ENCODE results near the gene ATPAF1.
A peak's percentile ranks its signal among the peaks of the same experiment; 100 is the strongest.
"Not testable (repeated sequence)": the region's sequence is repeated elsewhere in the genome, so short reads cannot be mapped to it uniquely, and the experiment has no call there.

The ATPAF1 gene

GRCh38 chr1:46694676-46695075 lies 26.5 kb upstream of the ATPAF1 start:
- not testable (repeated sequence) for H2AK5ac ChIP-seq (ENCODE audit: low read length); H3K79me1 ChIP-seq (ENCODE audit: low read length); H3K18ac ChIP-seq (ENCODE audit: low read length); H3K14ac ChIP-seq (ENCODE audit: low read length); H2BK120ac ChIP-seq (ENCODE audit: insufficient read depth, low read length, poor library complexity); H3K9me3 ChIP-seq (ENCODE audit: insufficient read depth, low read depth, low read length); DNase-seq; H2AFZ ChIP-seq (ENCODE audit: insufficient read depth, low read length, poor library complexity); H3K4me2 ChIP-seq (ENCODE audit: low read length); H3K79me2 ChIP-seq (ENCODE audit: control insufficient read depth, insufficient read depth, low read length, poor library complexity); H3K4me1 ChIP-seq (ENCODE audit: control insufficient read depth in 1 of 2, insufficient read depth in 2 of 2, low read length in 2 of 2); H4K12ac ChIP-seq (ENCODE audit: low read depth, low read length); H2BK12ac ChIP-seq (ENCODE audit: low read length); H3K9ac ChIP-seq (ENCODE audit: low read length); H3K23ac ChIP-seq (ENCODE audit: low read length); H3K4ac ChIP-seq (ENCODE audit: low read depth, low read length); H3K4me3 ChIP-seq (ENCODE audit: low read depth, low read length); H3K27me3 ChIP-seq (ENCODE audit: insufficient read depth, low read length); H4K8ac ChIP-seq (ENCODE audit: low read depth, low read length); H2BK5ac ChIP-seq (ENCODE audit: low read depth, low read length, poor library complexity); H4K91ac ChIP-seq (ENCODE audit: low read depth, low read length); H3K27ac ChIP-seq (ENCODE audit: low read depth, low read length)
- peaks cover 6 to 26% of the 10 kb centered on the region in 2 experiments for H3K36me3 ChIP-seq (ENCODE audit: control insufficient read depth in 1 of 2, insufficient read depth in 2 of 2, low read length in 2 of 2)
- no CpG with 5 or more reads among the region's 4 CpGs for WGBS (ENCODE audit: extremely low coverage, insufficient coverage, insufficient read length)

DNA sequence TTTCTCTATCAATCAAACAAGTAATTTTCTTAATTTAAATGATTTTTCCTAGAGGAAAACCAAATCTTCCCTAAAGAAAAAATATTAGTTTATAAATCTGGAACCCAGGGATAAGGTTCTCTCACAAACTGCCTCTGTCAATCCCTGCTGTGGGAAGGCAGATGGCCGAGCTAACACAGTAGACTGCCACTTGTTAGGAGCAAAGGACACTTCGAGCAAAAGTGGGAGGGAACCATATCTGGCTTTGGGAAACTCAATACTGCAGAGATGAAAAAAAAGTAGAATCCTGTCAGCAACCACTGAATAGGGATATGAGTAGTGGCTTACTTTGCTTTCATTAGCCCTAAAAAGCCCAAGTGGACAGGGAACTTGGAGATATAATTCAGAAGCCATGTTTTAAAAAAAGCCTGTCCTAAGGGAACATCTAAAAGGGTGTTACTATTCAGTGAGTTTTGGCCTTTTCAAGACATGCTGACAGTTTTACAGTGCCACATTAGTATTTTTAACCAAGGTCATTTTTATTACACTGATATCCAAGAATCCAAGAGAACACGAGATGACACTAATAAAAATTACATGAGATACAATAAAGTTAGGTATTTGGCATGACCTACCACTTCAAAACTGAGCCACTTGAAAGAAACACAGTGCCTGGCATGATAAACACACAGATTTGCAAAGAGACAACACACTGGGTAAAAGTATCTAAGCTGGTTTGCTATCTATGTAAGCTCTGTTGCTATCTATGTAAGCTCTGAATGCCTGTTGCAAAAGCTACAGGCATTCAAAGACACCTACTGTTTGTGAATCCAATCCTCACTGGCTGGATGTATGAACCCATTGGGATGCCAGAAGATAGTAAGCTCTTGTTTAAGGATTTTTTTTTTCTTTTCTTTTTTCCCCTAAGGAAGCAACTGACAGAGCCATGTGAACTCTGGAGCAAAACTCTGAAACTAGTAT lies 24.9 kb upstream of the ATPAF1 start:
- H3K36me3 ChIP-seq (ENCODE audit: control insufficient read depth in 1 of 2, insufficient read depth in 2 of 2, low read length in 2 of 2), result peaks cover 8 to 37% of the 10 kb centered on the region in 2 experiments
- H2BK12ac ChIP-seq (ENCODE audit: low read length), result no peak overlapping the region
- H3K79me1 ChIP-seq (ENCODE audit: low read length), result no peaks in the 10 kb centered on the region
- H3K4ac ChIP-seq (ENCODE audit: low read depth, low read length), result no peak overlapping the region
- H4K12ac ChIP-seq (ENCODE audit: low read depth, low read length), result no peak overlapping the region
- H2AK5ac ChIP-seq (ENCODE audit: low read length), result no peak overlapping the region
- H4K8ac ChIP-seq (ENCODE audit: low read depth, low read length), result no peak overlapping the region
- H3K27me3 ChIP-seq (ENCODE audit: insufficient read depth, low read length), result no peaks in the 10 kb centered on the region
- no peak overlapping the region for H3K27ac ChIP-seq (ENCODE audit: low read depth, low read length)
- no peaks in the 10 kb centered on the region for H3K9me3 ChIP-seq (ENCODE audit: insufficient read depth, low read depth, low read length)
- no peaks in the 10 kb centered on the region for H3K79me2 ChIP-seq (ENCODE audit: control insufficient read depth, insufficient read depth, low read length, poor library complexity)
- H3K18ac ChIP-seq (ENCODE audit: low read length), result no peak overlapping the region
- no peak for DNase-seq
- H3K4me2 ChIP-seq (ENCODE audit: low read length), result no peak overlapping the region
- H2BK5ac ChIP-seq (ENCODE audit: low read depth, low read length, poor library complexity), result no peak overlapping the region
- no peak overlapping the region for H3K23ac ChIP-seq (ENCODE audit: low read length)
- no peak overlapping the region for H4K91ac ChIP-seq (ENCODE audit: low read depth, low read length)
- H2BK120ac ChIP-seq (ENCODE audit: insufficient read depth, low read length, poor library complexity), result no peak overlapping the region
- no peak overlapping the region for H3K9ac ChIP-seq (ENCODE audit: low read length)
- peaks cover 0 to 3% of the 10 kb centered on the region in 2 experiments for H3K4me1 ChIP-seq (ENCODE audit: control insufficient read depth in 1 of 2, insufficient read depth in 2 of 2, low read length in 2 of 2)
- H3K14ac ChIP-seq (ENCODE audit: low read length), result no peak overlapping the region
- no peak overlapping the region for H2AFZ ChIP-seq (ENCODE audit: insufficient read depth, low read length, poor library complexity)
- no peak overlapping the region for H3K4me3 ChIP-seq (ENCODE audit: low read depth, low read length)
- no CpG with 5 or more reads among the region's 3 CpGs for WGBS (ENCODE audit: extremely low coverage, insufficient coverage, insufficient read length)

DNA sequence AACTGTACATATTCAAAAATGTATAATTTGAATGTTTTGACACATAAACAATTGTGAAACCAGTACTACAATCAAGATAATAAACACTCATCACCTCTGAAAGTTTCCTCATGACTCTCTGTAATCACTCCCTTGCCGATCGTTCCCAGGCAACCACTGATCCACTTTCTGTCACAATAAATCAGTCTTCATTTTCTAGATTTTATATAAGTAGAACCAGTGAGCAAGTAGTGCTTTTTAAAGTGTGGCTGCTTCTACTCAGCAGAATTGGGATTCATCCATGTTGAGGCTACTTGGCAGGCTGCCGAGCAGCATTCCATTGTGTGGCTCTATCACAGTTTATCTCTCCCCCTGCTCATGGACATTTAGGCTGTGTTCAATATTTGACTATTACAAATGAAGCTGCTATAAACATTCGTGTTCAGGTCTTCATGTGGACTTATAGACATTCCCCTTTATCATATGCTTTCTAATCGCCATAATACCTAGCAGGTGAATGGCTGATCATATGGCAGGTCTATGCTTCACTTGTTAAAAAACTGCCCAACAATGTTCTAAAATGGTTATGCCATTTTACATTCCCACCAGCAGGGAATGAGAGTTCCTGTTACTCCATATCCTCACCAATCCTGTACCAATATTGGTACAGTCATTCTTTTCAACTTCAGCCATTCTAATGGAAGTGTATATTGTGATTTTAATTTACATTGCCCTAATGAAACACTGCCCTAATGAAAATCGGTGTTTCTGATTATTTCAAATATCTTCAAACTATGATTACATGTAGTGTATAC lies 24.0 kb upstream of the ATPAF1 start:
- peak in 1 of 2 donors; percentile 44 for DNase-seq
- no peak overlapping the region for H3K14ac ChIP-seq (ENCODE audit: low read length)
- no peak overlapping the region for H4K91ac ChIP-seq (ENCODE audit: low read depth, low read length)
- no peak overlapping the region for H4K12ac ChIP-seq (ENCODE audit: low read depth, low read length)
- H3K4me1 ChIP-seq (ENCODE audit: control insufficient read depth in 1 of 2, insufficient read depth in 2 of 2, low read length in 2 of 2), result peaks cover 0 to 3% of the 10 kb centered on the region in 2 experiments
- WGBS (ENCODE audit: extremely low coverage, insufficient coverage, insufficient read length), result no CpG with 5 or more reads among the region's 6 CpGs
- H3K79me1 ChIP-seq (ENCODE audit: low read length), result no peaks in the 10 kb centered on the region
- H3K23ac ChIP-seq (ENCODE audit: low read length), result no peak overlapping the region
- H3K4me2 ChIP-seq (ENCODE audit: low read length), result no peak overlapping the region
- no peak overlapping the region for H2AFZ ChIP-seq (ENCODE audit: insufficient read depth, low read length, poor library complexity)
- H3K36me3 ChIP-seq (ENCODE audit: control insufficient read depth in 1 of 2, insufficient read depth in 2 of 2, low read length in 2 of 2), result peaks cover 10 to 40% of the 10 kb centered on the region in 2 experiments
- H2BK12ac ChIP-seq (ENCODE audit: low read length), result no peak overlapping the region
- H3K27me3 ChIP-seq (ENCODE audit: insufficient read depth, low read length), result no peaks in the 10 kb centered on the region
- H2BK5ac ChIP-seq (ENCODE audit: low read depth, low read length, poor library complexity), result no peak overlapping the region
- H3K18ac ChIP-seq (ENCODE audit: low read length), result no peak overlapping the region
- no peaks in the 10 kb centered on the region for H3K79me2 ChIP-seq (ENCODE audit: control insufficient read depth, insufficient read depth, low read length, poor library complexity)
- no peak overlapping the region for H2AK5ac ChIP-seq (ENCODE audit: low read length)
- H2BK120ac ChIP-seq (ENCODE audit: insufficient read depth, low read length, poor library complexity), result no peak overlapping the region
- no peak overlapping the region for H4K8ac ChIP-seq (ENCODE audit: low read depth, low read length)
- no peak overlapping the region for H3K9ac ChIP-seq (ENCODE audit: low read length)
- H3K27ac ChIP-seq (ENCODE audit: low read depth, low read length), result no peak overlapping the region
- H3K4ac ChIP-seq (ENCODE audit: low read depth, low read length), result no peak overlapping the region
- H3K9me3 ChIP-seq (ENCODE audit: insufficient read depth, low read depth, low read length), result no peaks in the 10 kb centered on the region
- H3K4me3 ChIP-seq (ENCODE audit: low read depth, low read length), result no peak overlapping the region

- H3K4me1 ChIP-seq (ENCODE audit: control insufficient read depth in 1 of 2, insufficient read depth in 2 of 2, low read length in 2 of 2), result peaks cover 0 to 3% of the 10 kb centered on the region in 2 experiments
- peaks cover 10 to 40% of the 10 kb centered on the region in 2 experiments for H3K36me3 ChIP-seq (ENCODE audit: control insufficient read depth in 1 of 2, insufficient read depth in 2 of 2, low read length in 2 of 2)
- no peaks in the 10 kb centered on the region for H3K9me3 ChIP-seq (ENCODE audit: insufficient read depth, low read depth, low read length)
- H3K4ac ChIP-seq (ENCODE audit: low read depth, low read length), result no peak overlapping the region
- H2BK12ac ChIP-seq (ENCODE audit: low read length), result no peak overlapping the region
- H3K14ac ChIP-seq (ENCODE audit: low read length), result no peak overlapping the region
- no CpG with 5 or more reads among the region's 2 CpGs for WGBS (ENCODE audit: extremely low coverage, insufficient coverage, insufficient read length)
- no peak overlapping the region for H2AK5ac ChIP-seq (ENCODE audit: low read length)
- H2BK120ac ChIP-seq (ENCODE audit: insufficient read depth, low read length, poor library complexity), result no peak overlapping the region
- H3K4me3 ChIP-seq (ENCODE audit: low read depth, low read length), result no peak overlapping the region
- H3K27me3 ChIP-seq (ENCODE audit: insufficient read depth, low read length), result no peaks in the 10 kb centered on the region
- no peak overlapping the region for H3K27ac ChIP-seq (ENCODE audit: low read depth, low read length)
- no peak overlapping the region for H4K91ac ChIP-seq (ENCODE audit: low read depth, low read length)
- H3K18ac ChIP-seq (ENCODE audit: low read length), result no peak overlapping the region
- H3K4me2 ChIP-seq (ENCODE audit: low read length), result no peak overlapping the region
- no peak overlapping the region for H3K9ac ChIP-seq (ENCODE audit: low read length)
- H2AFZ ChIP-seq (ENCODE audit: insufficient read depth, low read length, poor library complexity), result no peak overlapping the region
- no peak overlapping the region for H3K23ac ChIP-seq (ENCODE audit: low read length)
- no peak overlapping the region for H4K8ac ChIP-seq (ENCODE audit: low read depth, low read length)
- H3K79me2 ChIP-seq (ENCODE audit: control insufficient read depth, insufficient read depth, low read length, poor library complexity), result no peaks in the 10 kb centered on the region
- DNase-seq, result no peak
- no peak overlapping the region for H4K12ac ChIP-seq (ENCODE audit: low read depth, low read length)
- H3K79me1 ChIP-seq (ENCODE audit: low read length), result no peaks in the 10 kb centered on the region
- H2BK5ac ChIP-seq (ENCODE audit: low read depth, low read length, poor library complexity), result no peak overlapping the region
Observed at GRCh38 chr1:46690931-46691421, 22.8 kb upstream of the ATPAF1 start.
